H1 (cell line): Measurements from ENCODE around the gene MVD. TPM values are rescaled to one million over a fixed set of nuclear protein-coding genes. Genes with fewer than 3 reads are reported as not detected.

Source experiments
- CTCF ChIA-PET: fragments of 300-600 bp; sonication (Branson Sonifier 250); formaldehyde crosslinking; loops from one replicate; lab custom pipeline; 2021; ENCODE audit not compliant: partially characterized antibody; lab: Charles Lee
- POLR2A ChIA-PET: fragments of 300-600 bp; sonication (Branson Sonifier 250); formaldehyde crosslinking; loops from one replicate; lab custom pipeline; 2021; ENCODE audit warnings: inconsistent platforms; ENCODE audit not compliant: partially characterized antibody; lab: Charles Lee
- DNase-seq, 2 experiments: peaks; one replicate each; pipeline versions ENCODE4 v3.0.0 to v3.0.0-alpha.2; 2010 to 2022; ENCODE audit warnings: low spot score in 2 of 2, low read depth in 1 of 2, mixed read lengths in 1 of 2
- FAIRE-seq: peaks from 2 replicates; lab custom pipeline; 2011; peaks lifted over from hg19 to GRCh38; lab: Jason Lieb, UNC
- H2AFZ ChIP-seq: 2 replicates; pipeline ENCODE4 v1.8.1; 2012; ENCODE audit warnings: low read length, inconsistent platforms
- H2AK5ac ChIP-seq: 2 replicates; pipeline ENCODE4 v1.6.1; 2013; ENCODE audit warnings: low read depth, low read length
- H2BK120ac ChIP-seq: replicated peaks from 2 replicates; pipeline ENCODE3; 2013; ENCODE audit warnings: low read depth, low read length, inconsistent platforms
- H2BK12ac ChIP-seq: 2 replicates; pipeline ENCODE4 v1.6.1; 2013; ENCODE audit warnings: low read depth, low read length
- H2BK15ac ChIP-seq: 2 replicates; pipeline ENCODE4 v1.6.1; 2013; ENCODE audit warnings: low read length
- H2BK20ac ChIP-seq: 2 replicates; pipeline ENCODE4 v1.6.1; 2013; ENCODE audit warnings: low read length
- H2BK5ac ChIP-seq: 2 replicates; pipeline ENCODE4 v1.6.1; 2013; ENCODE audit warnings: low read depth, low read length
- H3K14ac ChIP-seq: 2 replicates; pipeline ENCODE4 v1.6.1; 2013; ENCODE audit warnings: inconsistent platforms; ENCODE audit not compliant: insufficient read length
- H3K18ac ChIP-seq: 2 replicates; pipeline ENCODE4 v1.6.1; 2013; ENCODE audit warnings: low read length; ENCODE audit errors: extremely low read depth
- H3K23ac ChIP-seq: 2 replicates; pipeline ENCODE4 v1.6.1; 2013; ENCODE audit warnings: inconsistent platforms; ENCODE audit not compliant: insufficient read length
- H3K23me2 ChIP-seq: 2 replicates; pipeline ENCODE4 v1.6.1; 2013; ENCODE audit warnings: low read depth, low read length
- H3K27ac ChIP-seq: 2 replicates; pipeline ENCODE4 v1.6.1; 2011; ENCODE audit warnings: low read depth, low read length, inconsistent platforms
- H3K27me3 ChIP-seq, 4 experiments: replicated peaks in 1 of 4; 1 replicate in 1 of 4; 2 replicates in 3 of 4; pipeline versions ENCODE4 v1.6.1 to v1.8.1; 2011 to 2013; ENCODE audit warnings: low read length in 3 of 4, mild to moderate bottlenecking in 3 of 4, inconsistent platforms in 2 of 4, mixed read lengths in 2 of 4, moderate library complexity in 1 of 4; ENCODE audit not compliant: control insufficient read depth in 3 of 4, insufficient read depth in 3 of 4; ENCODE audit errors: extremely low read depth in 1 of 4
- H3K36me3 ChIP-seq, 4 experiments: 2 replicates each; pipeline versions ENCODE4 v1.6.1 to v1.8.1; 2011 to 2013; ENCODE audit warnings: mild to moderate bottlenecking in 4 of 4, low read length in 3 of 4, moderate library complexity in 2 of 4, control low read depth in 1 of 4, inconsistent platforms in 1 of 4; ENCODE audit not compliant: insufficient read depth in 4 of 4, control insufficient read depth in 2 of 4
- H3K4ac ChIP-seq: replicated peaks from 2 replicates; pipeline ENCODE3; 2013; ENCODE audit warnings: low read length, low read depth, mixed read lengths, inconsistent platforms; ENCODE audit not compliant: insufficient read length
- H3K4me1 ChIP-seq, 4 experiments: replicated peaks in 1 of 4; 1 replicate in 1 of 4; 2 replicates in 3 of 4; pipeline versions ENCODE4 v1.6.1 to v1.8.1; 2011 to 2013; ENCODE audit warnings: low read length in 3 of 4, inconsistent platforms in 2 of 4, mixed read lengths in 1 of 4; ENCODE audit not compliant: insufficient read depth in 4 of 4, control insufficient read depth in 3 of 4
- H3K4me2 ChIP-seq, 2 experiments: 2 replicates each; pipeline versions ENCODE4 v1.6.1 to v1.8.1; 2011 to 2013; ENCODE audit warnings: low read depth in 2 of 2, low read length in 2 of 2, control low read depth in 1 of 2, inconsistent platforms in 1 of 2, mild to moderate bottlenecking in 1 of 2; ENCODE audit not compliant: insufficient read depth in 1 of 2
- H3K4me3 ChIP-seq, 4 experiments: fragments of 200-600, 300-600 bp in 1 of 4; sonication (generic), shearing (Covaris generic), sonication (Bioruptor Twin) in 1 of 4; 2 replicates each; pipeline versions ENCODE4 v1.5.1 to v1.8.1; 2011 to 2016; ENCODE audit warnings: low read length in 4 of 4, low read depth in 3 of 4, control low read depth in 2 of 4, inconsistent platforms in 2 of 4, mild to moderate bottlenecking in 2 of 4, mixed read lengths in 1 of 4, moderate library complexity in 1 of 4; ENCODE audit not compliant: insufficient read depth in 2 of 4; ENCODE audit errors: extremely low read depth in 1 of 4
- H3K56ac ChIP-seq: replicated peaks from 2 replicates; pipeline ENCODE3; 2013; ENCODE audit warnings: low read depth, mild to moderate bottlenecking, mixed read lengths, low read length, inconsistent platforms; ENCODE audit not compliant: insufficient read length
- H3K79me1 ChIP-seq: 2 replicates; pipeline ENCODE4 v1.6.1; 2013; ENCODE audit warnings: low read depth, low read length, control low read depth
- H3K79me2 ChIP-seq, 2 experiments: 2 replicates each; pipeline versions ENCODE4 v1.6.1 to v1.8.1; 2012 to 2013; ENCODE audit warnings: low read length in 2 of 2, mild to moderate bottlenecking in 2 of 2, inconsistent platforms in 1 of 2; ENCODE audit not compliant: insufficient read depth in 2 of 2, control insufficient read depth in 1 of 2
- H3K9ac ChIP-seq, 4 experiments: replicated peaks in 1 of 4; 1 replicate in 1 of 4; 2 replicates in 3 of 4; pipeline versions ENCODE4 v1.6.1 to v1.8.1; 2011 to 2013; ENCODE audit warnings: low read depth in 3 of 4, low read length in 3 of 4, control low read depth in 2 of 4, mild to moderate bottlenecking in 2 of 4, moderate library complexity in 2 of 4, inconsistent platforms in 1 of 4; ENCODE audit errors: extremely low read depth in 1 of 4
- H3K9me3 ChIP-seq, 2 experiments: 2 replicates each; pipeline versions ENCODE4 v1.6.1 to v1.8.1; 2012 to 2013; ENCODE audit warnings: mild to moderate bottlenecking in 2 of 2, moderate library complexity in 2 of 2, control low read depth in 1 of 2, inconsistent platforms in 1 of 2, low read depth in 1 of 2, low read length in 1 of 2, mixed read lengths in 1 of 2; ENCODE audit not compliant: insufficient read depth in 2 of 2
- H4K20me1 ChIP-seq, 2 experiments: replicated peaks in 1 of 2; 2 replicates each; pipeline versions ENCODE3 to v1.8.1; 2011 to 2013; ENCODE audit warnings: inconsistent platforms in 2 of 2, low read length in 2 of 2, mild to moderate bottlenecking in 1 of 2; ENCODE audit not compliant: insufficient read depth in 2 of 2, control insufficient read depth in 1 of 2
- H4K5ac ChIP-seq: 2 replicates; pipeline ENCODE4 v1.6.1; 2013; ENCODE audit warnings: low read length, low read depth, mixed read lengths, inconsistent platforms; ENCODE audit not compliant: insufficient read length
- H4K8ac ChIP-seq: 2 replicates; pipeline ENCODE4 v1.8.0; 2013; ENCODE audit warnings: mild to moderate bottlenecking, moderate library complexity, low read length, inconsistent platforms; ENCODE audit not compliant: insufficient read depth; ENCODE audit errors: extremely low read depth
- H4K91ac ChIP-seq: replicated peaks from 2 replicates; pipeline ENCODE3; 2013; ENCODE audit warnings: low read length, mixed read lengths, inconsistent platforms; ENCODE audit not compliant: insufficient read length
- ATF2 ChIP-seq: IDR thresholded peaks from 2 replicates; pipeline ENCODE4 v1.6.1; 2012; ENCODE audit warnings: low read length, inconsistent platforms
- CREB1 ChIP-seq: IDR thresholded peaks from 2 replicates; pipeline ENCODE4 v1.6.1; 2012; ENCODE audit warnings: inconsistent platforms
- RAD21 ChIP-seq, 2 experiments: IDR thresholded peaks in 1 of 2; conservative IDR thresholded peaks in 1 of 2; 2 replicates each; pipeline ENCODE4 v1.6.1; 2011; ENCODE audit warnings: low read depth in 2 of 2, low read length in 2 of 2, improper control_type of control experiment in 1 of 2, inconsistent platforms in 1 of 2, mild to moderate bottlenecking in 1 of 2, moderate library complexity in 1 of 2
- YY1 ChIP-seq: IDR thresholded peaks from 2 replicates; pipeline ENCODE4 v1.6.1; 2011; ENCODE audit warnings: low read depth, mild to moderate bottlenecking, low read length
- WGBS, 2 experiments: shearing (Covaris generic) in 1 of 2; methylation state at CpG; one replicate each; pipeline versions ENCODE4 v1.1.6 to v1.1.7; 2013 to 2015; ENCODE audit warnings: low lambda C conversion rate in 2 of 2, mixed read lengths in 2 of 2, inconsistent platforms in 1 of 2, low coverage in 1 of 2, missing lambda C conversion rate in 1 of 2; ENCODE audit not compliant: insufficient replicate concordance in 2 of 2, insufficient coverage in 1 of 2, insufficient read length in 1 of 2; ENCODE audit errors: extremely low coverage in 1 of 2, missing lambda C conversion rate in 1 of 2; 5-methylcytosine and 5-hydroxymethylcytosine counted together
- polyA plus RNA-seq, 7 experiments: library from polyadenylated mRNA; depleted of rRNA in 3 of 7; stranded (reverse) in 5 of 7; unstranded in 2 of 7; fragments of >200 nt in 5 of 7; fragments of 200-250 nt in 2 of 7; gene quantifications; 1 replicate in 5 of 7; 2 replicates in 1 of 7; 4 replicates in 1 of 7; pipeline versions ENCODE4 v1.2.1 to v1.2.3, GENCODE V29; 2011 to 2013; ENCODE audit warnings: missing spikeins in 2 of 7, mixed read lengths in 2 of 7
- total RNA-seq: library from RNA; stranded (reverse); fragmentation: NEBNext Ultra II Directional; extraction: Animal tissue kit (Norgen Biotek cat#: 25700); gene quantifications from 2 replicates; pipeline ENCODE4 v1.2.1, GENCODE V29; 2021

The MVD gene
- total and polyA plus RNA-seq, 2 of the 8 experiments (the other 6 are each of a cell fraction or from before 2014, with no cell fraction given), result 47.2 to 77.3 TPM

GRCh38 chr16:88645455-88645854 is 17.4 kb downstream of the MVD start:
- WGBS, 2 experiments, result 96% methylated on average over 16 of the region's 16 CpGs; no CpG with 5 or more reads in 1 of the 2 experiments
- no peak overlapping the region for H3K18ac ChIP-seq
- peaks cover 8% of the 10 kb centered on the region for H3K79me1 ChIP-seq
- H3K4me2 ChIP-seq, result no peak overlapping the region
- no peak overlapping the region for H2AFZ ChIP-seq
- H4K8ac ChIP-seq, result no peak overlapping the region
- H3K36me3 ChIP-seq, result peaks cover 0 to 5% (median 0%) of the 10 kb centered on the region in 4 experiments; a peak in 1 of 8 replicates
- no peak overlapping the region for H4K5ac ChIP-seq
- H2BK5ac ChIP-seq, result no peak overlapping the region
- H2AK5ac ChIP-seq, result no peak overlapping the region
- no peak overlapping the region for H2BK20ac ChIP-seq
- DNase-seq, result no peak
- H3K9me3 ChIP-seq, result no peaks in the 10 kb centered on the region
- ChIA-PET POLR2A (interaction anchor here (0.6 kb wide), 1 partner anchor 18 kb away, joined by 3 read pairs; no protein-coding TSS in a partner anchor), CTCF (no interaction called here)
- peaks cover 2 to 8% of the 10 kb centered on the region in 2 experiments for H4K20me1 ChIP-seq
- no peaks in the 10 kb centered on the region for H3K27me3 ChIP-seq
- no peak for FAIRE-seq
- no peak overlapping the region for H2BK12ac ChIP-seq
- H3K23me2 ChIP-seq, result peaks cover 4% of the 10 kb centered on the region; the same call in 1 of the 2 replicates
- H3K27ac ChIP-seq, result no peak overlapping the region
- no peaks in the 10 kb centered on the region; a peak in 1 of 4 replicates for H3K79me2 ChIP-seq
- H3K4ac ChIP-seq, result no peak overlapping the region
- H3K23ac ChIP-seq, result no peak overlapping the region
- H3K56ac ChIP-seq, result no peak overlapping the region
- H3K14ac ChIP-seq, result no peak overlapping the region
- no peak overlapping the region for H3K9ac ChIP-seq
- no peak overlapping the region for H2BK15ac ChIP-seq
- H3K4me1 ChIP-seq, result peaks cover 0 to 9% (median 4%) of the 10 kb centered on the region in 4 experiments; a peak in 4 of 7 replicates
- no peak overlapping the region for H2BK120ac ChIP-seq
- no peak overlapping the region for H4K91ac ChIP-seq
- H3K4me3 ChIP-seq, result no peak overlapping the region
- TF ChIP-seq ATF2 (no peak), RAD21 (IDR thresholded peaks at IDR 0.05 in 1 of 2, conservative IDR thresholded peaks at IDR 0.05 in 1 of 2; ENCODE audit: low read depth in 2 of 2, low read length in 2 of 2) (no peak), YY1 (no peak), CREB1 (no peak)
